ENCODE results near the gene SPATA9. TPM values are rescaled to one million over a fixed set of nuclear protein-coding genes. Genes with fewer than 3 reads are reported as not detected.

Gene SPATA9
- total and polyA plus RNA-seq, 2 of the 13 experiments (the other 11 are each of a cell fraction or from before 2014, with no cell fraction given), result not detected

GRCh38 chr5:95646569-95647431, 36.0 kb downstream of the SPATA9 start, which contains the start of gene RFESD (continued):
- peak; percentile 58 for TF ChIP-seq ZBED4 (CRISPR knock-in tag; IDR thresholded peaks at IDR 0.05; ENCODE audit: borderline replicate concordance)
- TF ChIP-seq ZNF816 (CRISPR knock-in tag; IDR thresholded peaks at IDR 0.05; ENCODE audit: borderline replicate concordance), result no peak; the same call in 1 of the 2 replicates
- TF ChIP-seq TBX3 (IDR thresholded peaks at IDR 0.05; ENCODE audit: borderline replicate concordance), result 0 out of 2 replicates have a peak, but pooled peaks have one; percentile 42
- TF ChIP-seq ZNF281 (CRISPR knock-in tag; IDR thresholded peaks at IDR 0.05; ENCODE audit: borderline replicate concordance), result peak; percentile 37; the same call in 1 of the 2 replicates
- TF ChIP-seq ZNF776 (CRISPR knock-in tag; IDR thresholded peaks at IDR 0.05), result no peak
- peak; percentile 27; the same call in 1 of the 2 replicates for TF ChIP-seq ZNF652 (CRISPR knock-in tag; IDR thresholded peaks at IDR 0.05; ENCODE audit: borderline replicate concordance, low read depth)
- peak; percentile 88 for TF ChIP-seq MED1 (CRISPR knock-in tag; IDR thresholded peaks at IDR 0.05)
- peak; percentile 79; the same call in 1 of the 2 replicates for TF ChIP-seq CBFB (CRISPR knock-in tag; IDR thresholded peaks at IDR 0.05)
- no peak for TF ChIP-seq ARID3A (IDR thresholded peaks at IDR 0.05; ENCODE audit: low read depth, low read length)
- 0 out of 2 replicates have a peak, but pooled peaks have one; percentile 16 for TF ChIP-seq ONECUT2 (CRISPR knock-in tag; IDR thresholded peaks at IDR 0.05)
- peak; percentile 37; the same call in 1 of the 2 replicates for TF ChIP-seq ZNF317 (CRISPR knock-in tag; IDR thresholded peaks at IDR 0.05)
- TF ChIP-seq PHF8 (CRISPR knock-in tag; IDR thresholded peaks at IDR 0.05), result 0 out of 2 replicates have a peak, but pooled peaks have one; percentile 41
- TF ChIP-seq ZSCAN30 (CRISPR knock-in tag; IDR thresholded peaks at IDR 0.05), result 0 out of 2 replicates have a peak, but pooled peaks have one; percentile 63
- TF ChIP-seq ZBTB43 (CRISPR knock-in tag; conservative IDR thresholded peaks at IDR 0.05), result no peak; the same call in 1 of the 2 replicates
- TF ChIP-seq DR1 (CRISPR knock-in tag; IDR thresholded peaks at IDR 0.05), result peak; percentile 57; the same call in 1 of the 2 replicates
- no peak for TF ChIP-seq THYN1 (CRISPR knock-in tag; IDR thresholded peaks at IDR 0.05; ENCODE audit: borderline replicate concordance, low read depth)
- peak; percentile 64; the same call in 1 of the 2 replicates for TF ChIP-seq FOXC1 (CRISPR knock-in tag; IDR thresholded peaks at IDR 0.05; ENCODE audit: borderline replicate concordance)
- TF ChIP-seq ZNF263 (CRISPR knock-in tag; IDR thresholded peaks at IDR 0.05), result 0 out of 2 replicates have a peak, but pooled peaks have one; percentile 9
- peak; percentile 59; the same call in 1 of the 2 replicates for TF ChIP-seq HDAC2 (CRISPR knock-in tag; IDR thresholded peaks at IDR 0.05)
